Breast epithelium (tissue), 3 donors: ENCODE data around the gene RIPK3.

Source experiments
- CTCF ChIP-seq, 3 donors: fragments of 450-650 bp; IDR thresholded peaks; one replicate each; pipeline ENCODE4 v1.5.1; 2016 to 2017; ENCODE audit warnings: antibody characterized with exemption in 3 of 3, mild to moderate bottlenecking in 3 of 3, moderate library complexity in 3 of 3
- POLR2A ChIP-seq: fragments of 450-650 bp; IDR thresholded peaks from one replicate; pipeline ENCODE4 v1.6.1; 2016; ENCODE audit warnings: antibody characterized with exemption, mild to moderate bottlenecking, moderate library complexity

GRCh38 chr14:24330973-24331674 lies 8.7 kb downstream of the RIPK3 start:
- TF ChIP-seq POLR2A, result no peak
- no peak for TF ChIP-seq CTCF (IDR thresholded peaks at IDR 0.05)
